Stimulated activated CD8-positive, alpha-beta memory T cell treated with anti-CD3 and anti-CD28 coated beads, Interleukin-4, amount 100 ng/mL, for 1 hour (primary cell): ENCODE data around the gene ITGA6.
"Not testable (repeated sequence)": the region's sequence is repeated elsewhere in the genome, so short reads cannot be mapped to it uniquely, and the experiment has no call there.

ENCODE experiments used
- DNase-seq, 2 donors: peaks; one replicate each; pipeline ENCODE4 v3.0.0-alpha.2; 2020; ENCODE audit warnings: low read depth in 2 of 2, low spot score in 1 of 2

Gene ITGA6

GRCh38 chr2:172513524-172513900 is 86.1 kb downstream of the ITGA6 start:
- no peak for DNase-seq

DNA sequence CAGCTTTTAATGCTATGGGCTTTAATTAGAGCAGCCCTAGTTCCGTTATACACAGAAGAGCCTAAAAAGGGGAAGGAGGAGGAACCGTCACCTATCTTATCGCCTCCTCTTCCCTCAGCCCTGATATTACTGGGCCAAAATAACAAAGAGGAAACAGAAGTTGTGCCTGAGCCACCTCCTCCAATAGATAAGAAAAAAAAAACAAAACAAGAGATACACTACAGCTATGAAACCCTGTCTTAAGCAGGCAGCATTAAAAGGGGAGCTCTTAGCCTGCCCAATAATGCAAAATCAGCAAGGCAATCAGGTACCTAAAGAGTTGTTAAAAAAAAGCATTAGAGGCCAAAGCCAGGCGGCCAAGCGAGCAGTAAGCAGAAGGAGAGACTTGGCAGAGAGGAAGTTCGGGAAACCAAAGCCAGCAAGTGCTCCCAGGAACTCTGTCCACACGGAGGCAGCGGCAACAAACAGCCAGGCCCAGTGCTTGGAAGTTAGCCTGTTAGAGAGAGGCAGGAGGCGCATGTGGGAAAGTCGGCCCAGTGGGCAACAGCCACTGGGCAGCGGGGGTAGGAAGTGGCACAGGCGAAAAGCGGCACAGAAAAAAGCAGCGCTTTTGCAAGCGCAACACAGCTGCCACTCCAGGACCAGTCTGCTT is 86.7 kb downstream of the ITGA6 start:
- DNase-seq, result no peak

DNA sequence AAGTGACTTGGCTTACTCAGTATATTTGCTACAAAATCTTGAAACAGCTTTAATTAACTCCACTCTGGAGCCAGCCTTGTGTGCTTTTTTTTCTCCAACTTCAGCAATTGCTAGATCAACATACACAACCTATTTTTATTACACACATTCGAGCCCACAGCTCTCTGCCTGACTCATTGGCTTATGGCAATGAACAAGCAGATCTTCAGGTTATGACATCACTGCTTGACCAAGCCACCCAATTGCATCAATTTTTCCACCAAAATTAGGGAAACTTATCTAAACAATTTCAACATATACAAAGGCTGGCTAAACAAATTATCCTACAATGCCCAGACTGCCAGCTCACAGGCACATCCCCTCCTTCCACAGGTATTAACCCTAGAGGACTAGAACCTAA is 88.9 kb downstream of the ITGA6 start:
- no peak for DNase-seq

- DNase-seq, result no peak
These were observed 91.6 kb downstream of the ITGA6 start for GRCh38 chr2:172518995-172519394.

DNA sequence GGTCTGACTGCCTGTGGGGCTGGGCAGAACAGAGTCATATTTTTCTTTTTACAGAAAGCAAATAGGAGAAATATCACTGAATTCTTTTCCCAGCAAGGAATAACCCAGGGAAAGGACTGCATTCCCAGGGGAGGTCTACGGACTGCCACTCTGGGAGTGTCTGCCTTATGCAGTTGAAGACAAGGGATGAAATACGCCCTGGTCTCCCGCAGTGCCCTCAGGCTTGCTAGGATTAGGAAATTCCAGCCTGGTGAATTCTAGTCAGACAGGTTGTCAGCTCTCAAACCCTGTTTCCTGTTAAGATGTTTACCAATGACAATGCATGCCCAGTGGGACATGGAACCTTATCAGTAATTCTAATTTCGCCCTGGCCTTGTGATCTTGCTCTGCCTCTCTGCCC is 98.2 kb downstream of the ITGA6 start:
- DNase-seq, result no peak

GRCh38 chr2:172531309-172531708 is 103.9 kb downstream of the ITGA6 start:
- DNase-seq, result no peak

DNA sequence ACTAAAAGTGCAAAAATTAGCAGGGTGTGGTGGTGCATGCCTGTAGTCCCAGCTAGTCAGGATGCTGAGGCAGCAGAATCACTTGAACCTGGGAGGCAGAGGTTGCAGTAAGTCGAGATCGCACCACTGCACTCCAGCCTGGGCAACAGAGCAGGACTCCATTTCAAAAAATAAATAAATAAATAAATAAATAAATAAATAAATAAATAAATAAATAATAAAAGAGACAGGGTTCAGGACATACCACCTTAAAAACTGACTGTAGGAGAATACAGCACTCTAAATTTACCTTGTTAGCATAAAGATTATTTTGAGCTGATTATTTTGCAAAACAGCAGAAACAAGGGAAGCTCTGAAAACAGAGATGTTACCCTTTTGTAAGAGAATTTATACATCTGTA is 105.1 kb downstream of the ITGA6 start:
- DNase-seq, result not testable (repeated sequence)

GRCh38 chr2:172533687-172534086 is 106.3 kb downstream of the ITGA6 start:
- no peak for DNase-seq

DNA sequence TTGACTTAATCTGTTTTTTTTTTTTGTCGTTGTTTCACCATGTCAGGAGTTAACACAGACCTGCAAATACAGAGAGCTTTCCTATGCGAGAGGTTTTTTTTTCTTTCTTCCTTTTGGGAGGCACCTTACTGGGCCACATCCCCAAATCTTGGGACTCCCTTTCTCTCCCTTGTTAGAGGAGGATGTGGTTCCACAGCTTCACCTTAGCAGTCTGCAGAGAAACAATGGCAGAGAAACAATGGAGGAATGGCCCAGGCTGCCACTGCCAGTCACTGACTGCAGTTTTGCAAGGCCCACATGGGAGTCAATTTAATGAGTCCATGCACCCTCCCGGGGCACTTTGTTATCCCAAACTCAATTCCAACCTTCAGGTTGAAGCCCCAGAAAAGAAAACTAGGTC is 107.7 kb downstream of the ITGA6 start:
- no peak for DNase-seq

DNA sequence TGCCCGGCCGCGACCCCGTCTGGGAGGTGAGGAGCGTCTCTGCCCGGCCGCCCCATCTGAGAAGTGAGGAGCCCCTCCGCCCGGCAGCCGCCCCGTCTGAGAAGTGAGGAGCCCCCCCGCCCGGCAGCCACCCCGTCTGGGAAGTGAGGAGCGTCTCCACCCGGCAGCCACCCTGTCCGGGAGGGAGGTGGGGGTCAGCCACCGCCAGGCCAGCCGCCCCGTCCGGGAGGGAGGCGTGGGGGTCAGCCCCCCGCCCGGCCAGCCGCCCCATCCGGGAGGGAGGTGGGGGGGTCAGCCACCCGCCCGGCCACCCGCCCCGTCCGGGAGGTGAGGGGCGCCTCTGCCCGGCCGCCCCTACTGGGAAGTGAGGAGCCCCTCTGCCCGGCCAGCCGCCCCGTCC is 110.5 kb downstream of the ITGA6 start:
- not testable (repeated sequence) for DNase-seq

GRCh38 chr2:172539767-172540166 is 112.4 kb downstream of the ITGA6 start:
- DNase-seq, result no peak

DNA sequence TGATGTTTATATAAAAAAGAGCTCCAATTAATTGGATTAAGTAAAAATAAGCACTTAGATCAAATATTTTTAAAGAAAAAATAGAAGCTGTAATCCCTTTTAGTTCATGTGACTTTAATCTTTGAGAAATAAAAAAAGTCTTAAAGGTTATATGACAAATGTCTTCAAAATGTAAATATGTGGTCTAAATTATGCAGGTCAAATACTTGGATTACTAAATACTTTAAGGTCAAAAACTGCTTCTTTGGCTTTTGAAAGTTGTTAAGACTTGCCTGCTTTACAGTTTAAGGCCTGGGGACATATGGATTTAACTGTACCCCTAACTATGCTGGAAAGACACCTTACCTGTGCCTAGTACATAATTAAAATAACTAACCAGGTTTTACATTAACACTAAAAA is 113.0 kb downstream of the ITGA6 start:
- DNase-seq, result no peak

DNA sequence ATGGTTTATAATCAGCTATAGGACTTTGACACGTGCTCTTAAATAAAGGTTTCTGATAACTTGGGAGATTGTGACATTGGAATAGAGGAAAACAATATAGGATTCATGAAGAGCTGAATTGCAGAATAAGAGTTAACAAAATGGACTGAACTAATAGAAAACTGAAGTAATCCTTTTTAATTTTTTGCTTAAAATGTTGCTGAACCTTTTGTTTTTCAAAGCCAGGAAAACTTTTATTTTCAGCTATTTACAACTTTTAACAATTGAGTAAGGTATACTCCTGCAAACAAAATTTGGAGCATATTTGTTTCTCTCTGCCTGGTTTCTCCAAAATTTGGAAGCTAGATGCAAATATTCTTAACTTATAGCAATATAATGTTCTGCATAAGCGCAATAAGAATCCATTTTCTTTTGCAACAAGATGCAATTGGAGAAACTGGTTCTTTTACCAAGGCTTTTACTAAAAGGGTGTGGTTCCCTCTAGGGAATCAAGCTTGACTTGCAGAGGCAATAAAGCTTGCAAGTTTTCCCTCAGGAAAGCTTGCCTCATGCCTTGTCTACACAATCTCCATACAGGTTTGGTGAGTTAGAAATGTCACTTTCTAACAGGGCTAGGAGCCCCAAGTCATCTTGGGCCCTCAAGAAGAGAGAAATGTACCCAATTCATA is 118.2 kb downstream of the ITGA6 start:
- no peak for DNase-seq

DNA sequence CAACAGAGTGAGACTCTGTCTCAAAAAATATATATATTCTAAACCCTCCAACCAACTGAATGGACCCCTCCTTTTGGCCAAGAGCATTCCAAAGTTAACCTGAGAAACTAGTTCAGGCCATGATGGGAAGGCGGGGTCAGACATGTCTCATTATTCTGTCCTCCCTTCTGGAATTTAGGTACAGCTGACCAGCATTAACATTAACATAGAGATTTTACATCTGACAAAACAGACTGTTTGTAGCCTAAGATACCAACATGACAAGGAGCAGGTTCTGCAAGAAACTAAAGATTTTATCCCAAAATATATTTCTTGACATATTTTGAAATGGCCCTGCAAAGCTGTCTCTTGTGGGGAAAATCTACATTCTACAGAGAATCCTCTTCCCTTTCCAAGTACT is 121.7 kb downstream of the ITGA6 start:
- no peak for DNase-seq

GRCh38 chr2:172549802-172550201 is 122.4 kb downstream of the ITGA6 start:
- DNase-seq, result not testable (repeated sequence)

GRCh38 chr2:172550419-172550818 is 123.0 kb downstream of the ITGA6 start:
- DNase-seq, result no peak

- DNase-seq, result no peak
These were observed 123.9 kb downstream of the ITGA6 start for GRCh38 chr2:172551271-172551670.

DNA sequence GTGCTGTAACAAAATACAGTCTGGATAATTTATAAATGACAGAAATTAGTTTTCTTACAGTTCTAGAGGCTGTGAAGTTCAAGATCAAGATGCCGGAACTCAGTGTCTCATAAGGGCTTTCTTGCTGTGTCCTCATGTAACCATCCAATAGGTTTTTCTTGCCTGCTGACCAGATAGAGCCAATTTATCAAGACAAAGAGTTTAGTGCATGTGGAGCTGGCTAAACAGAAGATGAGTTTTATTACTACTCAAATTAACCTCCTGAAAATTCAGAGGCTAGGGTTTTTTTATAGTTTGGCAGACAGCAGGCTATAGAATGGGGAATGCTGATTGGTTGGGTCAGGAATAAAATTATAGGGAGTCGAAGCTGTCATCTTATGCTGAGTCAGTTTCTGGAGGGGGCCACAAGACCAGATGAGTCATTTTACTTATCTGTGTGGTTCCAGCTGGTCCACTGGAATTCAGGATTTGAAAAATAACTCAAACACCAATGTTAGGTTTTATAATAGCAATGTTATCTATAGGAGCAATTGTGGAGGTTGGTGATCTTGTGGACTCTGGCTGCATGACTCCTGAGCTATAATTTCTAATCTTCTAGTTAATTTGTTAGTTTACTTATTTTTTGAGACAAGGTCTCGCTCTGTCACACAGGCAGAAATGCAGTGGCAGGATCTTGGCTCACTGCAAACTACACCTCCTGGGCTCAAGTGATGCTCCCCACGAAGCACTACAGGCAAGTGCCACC is 125.3 kb downstream of the ITGA6 start:
- DNase-seq, result no peak

DNA sequence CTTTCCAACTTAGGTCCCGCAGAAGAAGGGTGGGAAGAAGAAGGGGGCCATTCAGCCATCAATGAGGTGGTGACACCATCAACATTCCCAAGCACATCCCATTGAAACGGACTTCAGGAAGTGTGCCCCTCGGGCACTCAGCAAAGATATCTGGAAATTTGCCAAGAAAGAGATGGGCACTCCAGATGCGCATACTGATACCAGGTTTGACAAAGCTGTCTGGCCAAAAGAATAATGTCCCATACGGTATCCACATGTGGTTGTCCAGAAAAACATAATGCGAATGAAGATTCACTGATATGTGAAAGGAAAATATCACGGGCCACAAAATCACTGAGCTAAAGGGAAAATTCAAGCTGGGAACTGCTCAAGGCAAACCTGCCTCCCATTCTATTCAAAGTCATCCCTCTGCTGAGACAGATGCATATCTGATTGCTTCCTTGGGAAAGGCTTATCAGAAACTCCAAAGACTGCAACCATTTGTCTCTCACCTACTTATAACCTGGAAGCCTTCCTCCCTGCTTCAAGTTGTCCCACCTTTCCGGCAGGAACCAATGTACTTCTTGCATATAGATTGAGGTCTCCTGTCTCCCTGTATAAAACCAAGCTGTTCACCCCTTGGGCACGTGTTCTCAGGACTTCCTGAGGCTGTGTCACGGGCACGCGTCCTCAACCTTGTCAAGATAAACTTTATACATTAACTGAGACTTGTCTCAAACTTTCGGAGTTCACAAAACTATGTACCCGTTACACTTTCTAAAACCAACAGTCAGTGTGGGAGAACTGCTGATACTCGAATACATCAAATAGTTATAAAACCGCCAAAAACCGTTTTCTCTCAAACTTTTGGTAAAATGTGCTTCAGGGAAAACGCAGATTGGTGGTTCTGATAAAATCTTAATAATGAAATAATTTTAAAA is 127.2 kb downstream of the ITGA6 start:
- DNase-seq, result no peak

DNA sequence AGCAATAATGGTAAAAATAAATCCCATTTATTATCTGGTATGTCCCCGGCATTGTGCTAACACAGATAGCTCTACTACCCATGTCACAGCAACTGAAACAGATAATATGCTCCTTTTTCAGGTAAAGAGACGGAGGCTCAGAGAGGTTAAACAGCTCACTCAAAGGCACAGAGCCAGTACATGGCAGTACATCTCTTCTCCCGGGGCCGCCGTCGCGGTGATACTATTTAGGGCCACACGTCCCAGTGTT is 127.8 kb downstream of the ITGA6 start:
- DNase-seq, result no peak
